Keratinocyte (primary cell): ENCODE data around the gene UBE2N. TPM values are rescaled to one million over a fixed set of nuclear protein-coding genes. Genes with fewer than 3 reads are reported as not detected.

ENCODE experiments used
- DNase-seq: peaks from one replicate; pipeline ENCODE4 v3.0.0-alpha.2; 2011; ENCODE audit warnings: low read depth, missing footprints, low spot score
- FAIRE-seq: peaks from 2 replicates; lab custom pipeline; 2011; peaks lifted over from hg19 to GRCh38; lab: Jason Lieb, UNC
- H2AFZ ChIP-seq: 2 replicates; pipeline ENCODE4 v1.6.0; 2012; ENCODE audit warnings: low read length, control low read depth, inconsistent platforms; ENCODE audit not compliant: control insufficient read depth
- H3K27ac ChIP-seq: 2 replicates; pipeline ENCODE4 v1.5.1; 2011; ENCODE audit warnings: low read length; ENCODE audit not compliant: control insufficient read depth, insufficient read depth
- H3K27me3 ChIP-seq: 3 replicates; pipeline ENCODE4 v1.6.0; 2011; ENCODE audit warnings: low read length; ENCODE audit not compliant: control insufficient read depth, insufficient read depth; ENCODE audit errors: extremely low read depth
- H3K36me3 ChIP-seq, 2 experiments: 2 replicates in 1 of 2; 3 replicates in 1 of 2; pipeline ENCODE4 v1.5.1; 2011; ENCODE audit warnings: low read length in 2 of 2, mild to moderate bottlenecking in 1 of 2; ENCODE audit not compliant: control insufficient read depth in 2 of 2, insufficient read depth in 2 of 2; ENCODE audit errors: extremely low read depth in 1 of 2
- H3K4me1 ChIP-seq: 3 replicates; pipeline ENCODE4 v1.5.1; 2011; ENCODE audit warnings: low read length; ENCODE audit not compliant: control insufficient read depth, insufficient read depth; ENCODE audit errors: extremely low read depth
- H3K4me2 ChIP-seq: 3 replicates; pipeline ENCODE4 v1.6.0; 2011; ENCODE audit warnings: low read depth, low read length; ENCODE audit not compliant: control insufficient read depth, insufficient read depth; ENCODE audit errors: extremely low read depth
- H3K4me3 ChIP-seq, 3 experiments: fragments of 200-600 bp in 1 of 3; sonication (generic) in 1 of 3; 2 replicates in 2 of 3; 3 replicates in 1 of 3; pipeline ENCODE4 v1.5.1; 2011 to 2016; ENCODE audit warnings: low read length in 3 of 3, mild to moderate bottlenecking in 3 of 3, control low read depth in 2 of 3, inconsistent platforms in 1 of 3, low read depth in 1 of 3, mixed read lengths in 1 of 3, mixed run types in 1 of 3, moderate library complexity in 1 of 3; ENCODE audit not compliant: control insufficient read depth in 2 of 3, insufficient read depth in 2 of 3; ENCODE audit errors: extremely low read depth in 1 of 3
- H3K79me2 ChIP-seq: 2 replicates; pipeline ENCODE4 v1.6.0; 2012; ENCODE audit warnings: low read length; ENCODE audit not compliant: control insufficient read depth, insufficient read depth
- H3K9ac ChIP-seq: 3 replicates; pipeline ENCODE4 v1.6.0; 2011; ENCODE audit warnings: low read length; ENCODE audit not compliant: control insufficient read depth, insufficient read depth; ENCODE audit errors: extremely low read depth
- H3K9me1 ChIP-seq: 3 replicates; pipeline ENCODE4 v1.6.0; 2011; ENCODE audit warnings: low read length; ENCODE audit not compliant: control insufficient read depth, insufficient read depth; ENCODE audit errors: extremely low read depth
- H3K9me3 ChIP-seq: 2 replicates; pipeline ENCODE4 v1.5.1; 2012; ENCODE audit warnings: low read depth, low read length; ENCODE audit not compliant: control insufficient read depth
- H4K20me1 ChIP-seq: 3 replicates; pipeline ENCODE4 v1.6.0; 2011; ENCODE audit warnings: low read length; ENCODE audit not compliant: control insufficient read depth, insufficient read depth; ENCODE audit errors: extremely low read depth
- EZH2 ChIP-seq: IDR thresholded peaks from one replicate; pipeline ENCODE4 v1.6.1; 2012; ENCODE audit warnings: inconsistent platforms, mild to moderate bottlenecking, low read length, moderate library complexity
- dilution Hi-C: fragments of 300-500 bp; cut with MboI; formaldehyde crosslinking; loops from one replicate; pipeline ENCODE4 v1.7.0; 2020; ENCODE audit warnings: low sequenced_read_pairs; ENCODE audit not compliant: extremely low pct_ligation_motif_present
- polyA plus RNA-seq, 5 experiments: library from polyadenylated mRNA; depleted of rRNA in 3 of 5; stranded (reverse) in 3 of 5; stranded (forward) in 1 of 5; unstranded in 1 of 5; fragments of >200 nt; gene quantifications; 1 replicate in 1 of 5; 2 replicates in 3 of 5; 3 replicates in 1 of 5; pipeline versions ENCODE4 v1.2.1 to v1.2.3, GENCODE V29; 2011 to 2012; ENCODE audit warnings: missing spikeins in 2 of 5, low read depth in 1 of 5, low replicate concordance in 1 of 5
- TF ChIP-seq, protein P1 (sequence below), 3 experiments: IDR thresholded peaks in 1 of 3; conservative IDR thresholded peaks in 1 of 3; optimal IDR thresholded peaks in 1 of 3; 2 replicates in 2 of 3; 3 replicates in 1 of 3; pipeline versions ENCODE3 to v1.5.1; 2011; ENCODE audit warnings: low read length in 3 of 3, mild to moderate bottlenecking in 3 of 3, moderate library complexity in 2 of 3, control low read depth in 1 of 3, inconsistent platforms in 1 of 3; ENCODE audit not compliant: insufficient read depth in 2 of 3; ENCODE audit errors: extremely low read depth in 1 of 3

Gene UBE2N
- polyA plus RNA-seq, 1 donor (not counting 4 experiments of a cell fraction or from before 2014, with no cell fraction given): 218 TPM

GRCh38 chr12:93460003-93460402 lies 18.3 kb upstream of the UBE2N start:
- H2AFZ ChIP-seq: no peak overlapping the region
- H3K27me3 ChIP-seq: no peaks in the 10 kb centered on the region
- no peaks in the 10 kb centered on the region for H3K9me1 ChIP-seq
- H3K27ac ChIP-seq: no peak overlapping the region
- DNase-seq (no peak), FAIRE-seq (no peak)
- no peak overlapping the region for H3K4me2 ChIP-seq
- no peaks in the 10 kb centered on the region for H3K36me3 ChIP-seq
- no peaks in the 10 kb centered on the region for H3K4me1 ChIP-seq
- no peaks in the 10 kb centered on the region for H3K9me3 ChIP-seq
- no peaks in the 10 kb centered on the region for H3K79me2 ChIP-seq
- dilution Hi-C loops: no loop called here
- TF ChIP-seq, protein P1, sequence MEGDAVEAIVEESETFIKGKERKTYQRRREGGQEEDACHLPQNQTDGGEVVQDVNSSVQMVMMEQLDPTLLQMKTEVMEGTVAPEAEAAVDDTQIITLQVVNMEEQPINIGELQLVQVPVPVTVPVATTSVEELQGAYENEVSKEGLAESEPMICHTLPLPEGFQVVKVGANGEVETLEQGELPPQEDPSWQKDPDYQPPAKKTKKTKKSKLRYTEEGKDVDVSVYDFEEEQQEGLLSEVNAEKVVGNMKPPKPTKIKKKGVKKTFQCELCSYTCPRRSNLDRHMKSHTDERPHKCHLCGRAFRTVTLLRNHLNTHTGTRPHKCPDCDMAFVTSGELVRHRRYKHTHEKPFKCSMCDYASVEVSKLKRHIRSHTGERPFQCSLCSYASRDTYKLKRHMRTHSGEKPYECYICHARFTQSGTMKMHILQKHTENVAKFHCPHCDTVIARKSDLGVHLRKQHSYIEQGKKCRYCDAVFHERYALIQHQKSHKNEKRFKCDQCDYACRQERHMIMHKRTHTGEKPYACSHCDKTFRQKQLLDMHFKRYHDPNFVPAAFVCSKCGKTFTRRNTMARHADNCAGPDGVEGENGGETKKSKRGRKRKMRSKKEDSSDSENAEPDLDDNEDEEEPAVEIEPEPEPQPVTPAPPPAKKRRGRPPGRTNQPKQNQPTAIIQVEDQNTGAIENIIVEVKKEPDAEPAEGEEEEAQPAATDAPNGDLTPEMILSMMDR (optimal IDR thresholded peaks at IDR 0.05 in 1 of 3, IDR thresholded peaks at IDR 0.05 in 1 of 3, conservative IDR thresholded peaks at IDR 0.05 in 1 of 3; ENCODE audit: extremely low read depth in 1 of 3, insufficient read depth in 2 of 3, low read length in 3 of 3): no peak
- no peak for TF ChIP-seq EZH2
- no peak overlapping the region for H3K4me3 ChIP-seq
- H4K20me1 ChIP-seq: no peaks in the 10 kb centered on the region
- H3K9ac ChIP-seq: no peak overlapping the region

- no peaks in the 10 kb centered on the region for H3K4me1 ChIP-seq
- no peaks in the 10 kb centered on the region for H3K79me2 ChIP-seq
- no peak overlapping the region for H3K4me2 ChIP-seq
- no peak overlapping the region for H2AFZ ChIP-seq
- H3K4me3 ChIP-seq: no peak overlapping the region
- TF ChIP-seq, protein P1 (optimal IDR thresholded peaks at IDR 0.05 in 1 of 3, IDR thresholded peaks at IDR 0.05 in 1 of 3, conservative IDR thresholded peaks at IDR 0.05 in 1 of 3; ENCODE audit: extremely low read depth in 1 of 3, insufficient read depth in 2 of 3, low read length in 3 of 3): no peak
- no peak for TF ChIP-seq EZH2
- no peak overlapping the region for H3K27ac ChIP-seq
- DNase-seq (no peak), FAIRE-seq (no peak)
- no peaks in the 10 kb centered on the region for H3K36me3 ChIP-seq
- no peaks in the 10 kb centered on the region for H3K9me1 ChIP-seq
- H3K9ac ChIP-seq: no peak overlapping the region
- dilution Hi-C loops: no loop called here
- H4K20me1 ChIP-seq: no peaks in the 10 kb centered on the region
- no peaks in the 10 kb centered on the region for H3K27me3 ChIP-seq
- H3K9me3 ChIP-seq: no peaks in the 10 kb centered on the region
Measured at GRCh38 chr12:93459097-93459496, 17.4 kb upstream of the UBE2N start.
